GM19452 (cell line): ENCODE measurements around the gene KIF15.
"Not testable (repeated sequence)": the region's sequence is repeated elsewhere in the genome, so short reads cannot be mapped to it uniquely, and the experiment has no call there.

ENCODE experiments used
- ATAC-seq: cut with Tn5 transposase; IDR thresholded peaks from one replicate; pipeline ENCODE4 v1.9.1; 2021; ENCODE audit not compliant: unreplicated experiment

KIF15 gene

GRCh38 chr3:44761424-44762169, at the start of gene KIF15, which contains the start of gene KIAA1143:
Gene KIF15 (plus strand): TSS chr3:44761794. CDS start chr3:44761866, 72 bp downstream.
Gene KIAA1143 (minus strand): TSS chr3:44761619. CDS start chr3:44761602, 17 bp downstream.
- peak; percentile 95 for ATAC-seq

- no peak for ATAC-seq
Observed at GRCh38 chr3:44712455-44713075, 49.0 kb upstream of the KIF15 start, which contains the start of gene ZNF502. Gene ZNF502 (plus strand): TSS chr3:44712660. CDS start chr3:44720262, 7,602 bp downstream.

- no peak for ATAC-seq
Observed at GRCh38 chr3:44721231-44722102, 40.1 kb upstream of the KIF15 start.

GRCh38 chr3:44722103-44722401, 39.5 kb upstream of the KIF15 start:
- ATAC-seq, result no peak

GRCh38 chr3:44729384-44729910, 32.1 kb upstream of the KIF15 start, which contains the start of gene ZNF501:
Gene ZNF501 (plus strand): TSS chr3:44729635. CDS start chr3:44734422, 4,787 bp downstream.
- ATAC-seq, result peak; percentile 78

- ATAC-seq, result no peak
Observed at GRCh38 chr3:44734646-44735168, 26.9 kb upstream of the KIF15 start.

GRCh38 chr3:44761101-44761423, 532 bp upstream of the KIF15 start:
- peak; percentile 6 for ATAC-seq

GRCh38 chr3:44762170-44762677, 630 bp downstream of the KIF15 start:
- no peak for ATAC-seq

GRCh38 chr3:44762690-44763089, 1.1 kb downstream of the KIF15 start:
- ATAC-seq, result no peak

GRCh38 chr3:44764248-44764647, 2.7 kb downstream of the KIF15 start:
- no peak for ATAC-seq

GRCh38 chr3:44771424-44772098, 10.0 kb downstream of the KIF15 start:
- ATAC-seq, result no peak

GRCh38 chr3:44772099-44772442, 10.5 kb downstream of the KIF15 start:
- no peak for ATAC-seq

GRCh38 chr3:44782891-44783290, 21.3 kb downstream of the KIF15 start:
- ATAC-seq, result no peak

GRCh38 chr3:44795197-44795596, 33.6 kb downstream of the KIF15 start:
- ATAC-seq, result no peak

GRCh38 chr3:44802011-44802410, 40.4 kb downstream of the KIF15 start:
- no peak for ATAC-seq

GRCh38 chr3:44803298-44803697, 41.7 kb downstream of the KIF15 start:
- peak; percentile 84 for ATAC-seq

- ATAC-seq, result no peak
Observed at GRCh38 chr3:44805960-44806359, 44.4 kb downstream of the KIF15 start.

- ATAC-seq, result no peak
Observed at GRCh38 chr3:44814751-44815150, 53.2 kb downstream of the KIF15 start.

GRCh38 chr3:44816334-44816733, 54.7 kb downstream of the KIF15 start:
- ATAC-seq, result not testable (repeated sequence)

GRCh38 chr3:44821206-44821605, 59.6 kb downstream of the KIF15 start:
- not testable (repeated sequence) for ATAC-seq
